Measurements from ENCODE around the gene TARBP2.
"Not testable (repeated sequence)": the region's sequence is repeated elsewhere in the genome, so short reads cannot be mapped to it uniquely, and the experiment has no call there.

TARBP2 gene

GRCh38 chr12:53476769-53477209 lies 24.3 kb upstream of the TARBP2 start:
- DNase-seq, result peak; percentile 46

GRCh38 chr12:53478865-53479264 lies 22.2 kb upstream of the TARBP2 start:
- DNase-seq, result no peak

GRCh38 chr12:53479331-53479730 lies 21.8 kb upstream of the TARBP2 start:
- DNase-seq, result no peak

- no peak for DNase-seq
Measured at GRCh38 chr12:53480491-53481442, 20.3 kb upstream of the TARBP2 start.

- DNase-seq, result not testable (repeated sequence)
Measured at GRCh38 chr12:53481458-53481857, 19.6 kb upstream of the TARBP2 start.

- peak; percentile 55 for DNase-seq
Measured at GRCh38 chr12:53481939-53482586, 19.0 kb upstream of the TARBP2 start.

GRCh38 chr12:53482626-53483168 lies 18.4 kb upstream of the TARBP2 start:
- no peak for DNase-seq

- no peak for DNase-seq
Measured at GRCh38 chr12:53483225-53483978, 17.7 kb upstream of the TARBP2 start.

- no peak for DNase-seq
Measured at GRCh38 chr12:53483979-53484377, 17.1 kb upstream of the TARBP2 start.

- peak; percentile 26 for DNase-seq
Measured at GRCh38 chr12:53484686-53485575, 16.2 kb upstream of the TARBP2 start.

- no peak for DNase-seq
Measured at GRCh38 chr12:53485955-53486735, 14.9 kb upstream of the TARBP2 start.

- DNase-seq, result no peak
Measured at GRCh38 chr12:53486736-53487487, 14.2 kb upstream of the TARBP2 start.

GRCh38 chr12:53489242-53489864 lies 11.7 kb upstream of the TARBP2 start:
- no peak for DNase-seq

GRCh38 chr12:53492188-53492587 lies 8.9 kb upstream of the TARBP2 start:
- peak; percentile 82 for DNase-seq

GRCh38 chr12:53492830-53493609 lies 8.1 kb upstream of the TARBP2 start:
- peak; percentile 97 for DNase-seq

- peak; percentile 79 for DNase-seq
Measured at GRCh38 chr12:53493610-53494391, 7.3 kb upstream of the TARBP2 start.

- DNase-seq, result peak; percentile 37
Measured at GRCh38 chr12:53495903-53496751, 5.0 kb upstream of the TARBP2 start.

All from DMS53 (cell line).